Ascending aorta (tissue), 2 donors: ENCODE measurements around the gene EGFLAM. TPM values are rescaled to one million over a fixed set of nuclear protein-coding genes. Genes with fewer than 3 reads are reported as not detected.

ENCODE experiments used
- DNase-seq, 2 donors: peaks; one replicate each; pipeline ENCODE4 v3.0.0-alpha.2; 2019; ENCODE audit warnings: low spot score in 2 of 2
- H3K27ac ChIP-seq, 2 donors: fragments of 200-600 bp; sonication (generic); one replicate each; pipeline ENCODE4 v1.5.1; 2016 to 2017; ENCODE audit warnings: mild to moderate bottlenecking in 1 of 2
- H3K27me3 ChIP-seq: fragments of 200-600 bp; sonication (generic); one replicate; pipeline ENCODE4 v1.5.1; 2017
- H3K36me3 ChIP-seq, 2 donors: fragments of 200-600 bp; sonication (generic); one replicate each; pipeline ENCODE4 v1.5.1; 2016
- H3K4me1 ChIP-seq, 2 donors: fragments of 200-600 bp; sonication (generic); one replicate each; pipeline ENCODE4 v1.5.1; 2016 to 2017; ENCODE audit warnings: mild to moderate bottlenecking in 1 of 2
- H3K4me3 ChIP-seq, 2 donors: fragments of 200-600 bp; sonication (generic); one replicate each; pipeline ENCODE4 v1.5.1; 2016 to 2017; ENCODE audit warnings: mild to moderate bottlenecking in 1 of 2
- H3K9me3 ChIP-seq, 2 donors: fragments of 200-600 bp; sonication (generic); one replicate each; pipeline ENCODE4 v1.5.1; 2016
- CTCF ChIP-seq, 3 experiments: fragments of 200-600 bp in 2 of 3; fragments of 450-650 bp in 1 of 3; sonication (generic) in 2 of 3; IDR thresholded peaks; one replicate each; pipeline ENCODE4 v1.5.1; 2016 to 2019; ENCODE audit warnings: antibody characterized with exemption in 3 of 3, mild to moderate bottlenecking in 1 of 3, moderate library complexity in 1 of 3
- intact Hi-C: fragments of 100-400 bp; cut with DNase I; formaldehyde crosslinking; loops from one replicate; pipeline ENCODE4 v1.15.1; 2023
- total RNA-seq: library from RNA; depleted of rRNA; stranded (reverse); fragments of >200 nt; gene quantifications from one replicate; pipeline ENCODE4 v1.1.0, GENCODE V29; 2016

The EGFLAM gene
- total RNA-seq, 1 donor from 2014 or later: 4.2 TPM

GRCh38 chr5:38420691-38421390 lies 162.5 kb downstream of the EGFLAM start:
- DNase-seq: peak in 1 of 2 donors; percentile 80
- Histone ChIP-seq H3K4me3 (no peak overlapping the region), H3K9me3 (no peaks in the 10 kb centered on the region), H3K4me1 (peaks cover 5 to 7% of the 10 kb centered on the region in 2 donors), H3K27me3 (no peaks in the 10 kb centered on the region), H3K27ac (peak overlapping the region; percentile 45 to 63), H3K36me3 (no peaks in the 10 kb centered on the region)
- TF ChIP-seq CTCF (IDR thresholded peaks at IDR 0.05): peak; percentile 44 to 72 (median 62)
- intact Hi-C loops: loop anchor here (2.0 kb wide), 2 partner anchors 14 to 46 kb away; no protein-coding TSS in a partner anchor

GRCh38 chr5:38422622-38423021 lies 164.3 kb downstream of the EGFLAM start:
- no peak overlapping the region for H3K27ac ChIP-seq
- H3K27me3 ChIP-seq: no peaks in the 10 kb centered on the region
- no peak overlapping the region for H3K4me3 ChIP-seq
- no peaks in the 10 kb centered on the region for H3K36me3 ChIP-seq
- intact Hi-C loops: no loop called here
- no peak for TF ChIP-seq CTCF (IDR thresholded peaks at IDR 0.05)
- H3K9me3 ChIP-seq: no peaks in the 10 kb centered on the region
- DNase-seq: no peak
- peaks cover 5 to 7% of the 10 kb centered on the region in 2 donors for H3K4me1 ChIP-seq

GRCh38 chr5:38423276-38424147 lies 165.2 kb downstream of the EGFLAM start:
- intact Hi-C loops: no loop called here
- no peak for TF ChIP-seq CTCF (IDR thresholded peaks at IDR 0.05)
- DNase-seq: no peak
- H3K9me3 ChIP-seq: no peaks in the 10 kb centered on the region
- H3K4me3 ChIP-seq: no peak overlapping the region
- no peak overlapping the region for H3K27ac ChIP-seq
- H3K4me1 ChIP-seq: peaks cover 0 to 2% of the 10 kb centered on the region in 2 donors
- no peaks in the 10 kb centered on the region for H3K27me3 ChIP-seq
- H3K36me3 ChIP-seq: no peaks in the 10 kb centered on the region

GRCh38 chr5:38424148-38425060 lies 166.0 kb downstream of the EGFLAM start:
- Histone ChIP-seq H3K27ac (no peak overlapping the region), H3K4me1 (peaks cover 0 to 2% of the 10 kb centered on the region in 2 donors), H3K27me3 (no peaks in the 10 kb centered on the region), H3K4me3 (no peak overlapping the region), H3K36me3 (no peaks in the 10 kb centered on the region), H3K9me3 (no peaks in the 10 kb centered on the region)
- no peak for DNase-seq
- no peak for TF ChIP-seq CTCF (IDR thresholded peaks at IDR 0.05)
- intact Hi-C loops: no loop called here

GRCh38 chr5:38426490-38426889 lies 168.1 kb downstream of the EGFLAM start:
- Histone ChIP-seq H3K36me3 (no peaks in the 10 kb centered on the region), H3K9me3 (no peaks in the 10 kb centered on the region), H3K4me1 (no peaks in the 10 kb centered on the region), H3K27ac (no peak overlapping the region), H3K27me3 (no peaks in the 10 kb centered on the region), H3K4me3 (no peak overlapping the region)
- no peak for DNase-seq
- intact Hi-C loops: no loop called here
- TF ChIP-seq CTCF (IDR thresholded peaks at IDR 0.05): no peak
